ENCODE measurements around the gene LMTK3. TPM values are rescaled to one million over a fixed set of nuclear protein-coding genes. Genes with fewer than 3 reads are reported as not detected.
"Not testable (repeated sequence)": the region's sequence is repeated elsewhere in the genome, so short reads cannot be mapped to it uniquely, and the experiment has no call there.

Gene LMTK3
- total RNA-seq, 1 donor from 2014 or later, result 0.02 TPM

DNA sequence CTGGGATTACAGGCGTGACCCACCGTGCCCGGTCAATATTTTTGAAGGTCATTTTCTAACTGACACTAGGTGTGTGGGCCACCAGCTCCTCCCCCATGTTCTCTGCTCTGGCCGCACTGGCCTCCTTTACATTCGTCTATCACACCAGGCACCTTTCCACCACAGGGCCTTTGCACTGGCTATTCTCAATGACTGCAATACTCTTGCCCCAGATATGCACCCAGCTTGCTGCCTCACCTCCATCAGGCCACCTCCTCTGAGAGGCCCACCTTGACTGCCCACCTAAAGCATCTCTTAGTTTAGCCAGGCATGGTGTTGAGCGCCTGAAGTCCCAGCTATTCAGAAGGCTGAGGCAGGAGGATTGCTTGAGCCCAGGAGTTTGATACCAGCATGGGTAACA, 30.2 kb upstream of the LMTK3 start:
- peaks cover 8% of the 10 kb centered on the region for H3K4me1 Mint-ChIP-seq
- Histone ChIP-seq H3K4me2 (no peak overlapping the region), H3K4me3 (no peak overlapping the region), H3K9me3 (ENCODE audit: low read depth) (no peaks in the 10 kb centered on the region), H3K27ac (no peak overlapping the region), H3K79me2 (ENCODE audit: low read depth) (no peaks in the 10 kb centered on the region), H4K20me1 (ENCODE audit: low read depth) (no peaks in the 10 kb centered on the region), H2AFZ (replicated peaks) (no peak overlapping the region), H3K36me3 (no peaks in the 10 kb centered on the region), H3K4me1 (peaks cover 4% of the 10 kb centered on the region), H3K27me3 (no peaks in the 10 kb centered on the region), H3K9ac (no peak overlapping the region), H3F3A (ENCODE audit: low read depth) (no peaks in the 10 kb centered on the region)
- no peak for TF ChIP-seq EZH2phosphoT487 (IDR thresholded peaks at IDR 0.05)
- TF ChIP-seq, protein P1, sequence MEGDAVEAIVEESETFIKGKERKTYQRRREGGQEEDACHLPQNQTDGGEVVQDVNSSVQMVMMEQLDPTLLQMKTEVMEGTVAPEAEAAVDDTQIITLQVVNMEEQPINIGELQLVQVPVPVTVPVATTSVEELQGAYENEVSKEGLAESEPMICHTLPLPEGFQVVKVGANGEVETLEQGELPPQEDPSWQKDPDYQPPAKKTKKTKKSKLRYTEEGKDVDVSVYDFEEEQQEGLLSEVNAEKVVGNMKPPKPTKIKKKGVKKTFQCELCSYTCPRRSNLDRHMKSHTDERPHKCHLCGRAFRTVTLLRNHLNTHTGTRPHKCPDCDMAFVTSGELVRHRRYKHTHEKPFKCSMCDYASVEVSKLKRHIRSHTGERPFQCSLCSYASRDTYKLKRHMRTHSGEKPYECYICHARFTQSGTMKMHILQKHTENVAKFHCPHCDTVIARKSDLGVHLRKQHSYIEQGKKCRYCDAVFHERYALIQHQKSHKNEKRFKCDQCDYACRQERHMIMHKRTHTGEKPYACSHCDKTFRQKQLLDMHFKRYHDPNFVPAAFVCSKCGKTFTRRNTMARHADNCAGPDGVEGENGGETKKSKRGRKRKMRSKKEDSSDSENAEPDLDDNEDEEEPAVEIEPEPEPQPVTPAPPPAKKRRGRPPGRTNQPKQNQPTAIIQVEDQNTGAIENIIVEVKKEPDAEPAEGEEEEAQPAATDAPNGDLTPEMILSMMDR (IDR thresholded peaks at IDR 0.05), result no peak
- TF ChIP-seq EZH2 (IDR thresholded peaks at IDR 0.05), result no peak
- no peak overlapping the region for H3K4me3 Mint-ChIP-seq
- no peak for DNase-seq (ENCODE audit: low spot score)
- H3K9me3 Mint-ChIP-seq, result no peaks in the 10 kb centered on the region
- no peak overlapping the region for H3K27ac Mint-ChIP-seq
- peaks cover 8% of the 10 kb centered on the region for H3K27me3 Mint-ChIP-seq (ENCODE audit: insufficient read depth, low read depth)
- no peaks in the 10 kb centered on the region for H3K36me3 Mint-ChIP-seq

GRCh38 chr19:48540110-48540509, 28.5 kb upstream of the LMTK3 start:
- Histone ChIP-seq H3K4me2 (no peak overlapping the region), H3K4me1 (peaks cover 4% of the 10 kb centered on the region), H3K27me3 (no peaks in the 10 kb centered on the region), H3F3A (ENCODE audit: low read depth) (no peaks in the 10 kb centered on the region), H3K27ac (no peak overlapping the region), H3K9me3 (ENCODE audit: low read depth) (no peaks in the 10 kb centered on the region), H3K4me3 (no peak overlapping the region), H2AFZ (replicated peaks) (no peak overlapping the region), H4K20me1 (ENCODE audit: low read depth) (no peaks in the 10 kb centered on the region), H3K36me3 (no peaks in the 10 kb centered on the region), H3K79me2 (ENCODE audit: low read depth) (no peaks in the 10 kb centered on the region), H3K9ac (no peak overlapping the region)
- DNase-seq (ENCODE audit: low spot score), result no peak
- Mint-ChIP-seq H3K4me3 (no peak overlapping the region), H3K27me3 (ENCODE audit: insufficient read depth, low read depth) (peaks cover 6% of the 10 kb centered on the region), H3K4me1 (peaks cover 8% of the 10 kb centered on the region), H3K9me3 (no peaks in the 10 kb centered on the region), H3K36me3 (no peaks in the 10 kb centered on the region), H3K27ac (peak overlapping the region; percentile 50)
- TF ChIP-seq EZH2phosphoT487 (IDR thresholded peaks at IDR 0.05), result no peak
- TF ChIP-seq EZH2 (IDR thresholded peaks at IDR 0.05), result no peak
- TF ChIP-seq, protein P1 (IDR thresholded peaks at IDR 0.05), result no peak

DNA sequence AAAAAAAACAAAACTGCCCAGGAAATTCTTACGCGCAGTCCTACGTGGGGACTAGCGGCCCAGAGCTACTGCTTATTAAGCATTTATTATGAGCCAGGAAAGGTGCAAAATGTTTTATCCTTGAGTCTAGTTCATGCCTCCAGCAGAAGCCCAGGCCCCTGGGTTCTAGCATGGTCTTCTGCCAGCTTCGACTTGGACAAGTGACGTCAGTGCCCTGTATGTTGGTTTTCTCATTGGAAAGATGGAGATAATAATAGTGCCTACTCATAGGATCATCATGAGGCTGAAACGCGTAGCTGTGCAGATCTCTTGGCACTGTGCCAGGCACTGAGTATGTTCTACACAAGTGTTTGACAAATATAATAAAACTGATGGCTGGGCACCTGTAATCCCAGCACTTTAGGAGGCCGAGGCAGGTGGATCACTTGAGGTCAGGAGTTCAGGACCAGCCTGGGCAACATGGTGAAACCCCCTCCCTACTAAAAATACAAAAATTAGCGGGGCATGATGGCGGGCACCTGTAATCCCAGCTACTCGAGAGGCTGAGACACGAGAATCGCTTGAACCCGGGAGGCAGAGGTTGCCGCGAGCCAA, 28.0 kb upstream of the LMTK3 start:
- peaks cover 8% of the 10 kb centered on the region for H3K4me1 Mint-ChIP-seq
- Histone ChIP-seq H3K9ac (no peak overlapping the region), H2AFZ (replicated peaks) (no peak overlapping the region), H3K27me3 (no peaks in the 10 kb centered on the region), H3K9me3 (ENCODE audit: low read depth) (no peaks in the 10 kb centered on the region), H3K4me3 (no peak overlapping the region), H3F3A (ENCODE audit: low read depth) (no peaks in the 10 kb centered on the region), H4K20me1 (ENCODE audit: low read depth) (no peaks in the 10 kb centered on the region), H3K36me3 (no peaks in the 10 kb centered on the region), H3K4me2 (no peak overlapping the region), H3K4me1 (peaks cover 4% of the 10 kb centered on the region), H3K79me2 (ENCODE audit: low read depth) (no peaks in the 10 kb centered on the region), H3K27ac (no peak overlapping the region)
- no peaks in the 10 kb centered on the region for H3K9me3 Mint-ChIP-seq
- H3K27me3 Mint-ChIP-seq (ENCODE audit: insufficient read depth, low read depth), result peaks cover 6% of the 10 kb centered on the region
- H3K4me3 Mint-ChIP-seq, result no peak overlapping the region
- H3K36me3 Mint-ChIP-seq, result no peaks in the 10 kb centered on the region
- TF ChIP-seq EZH2 (IDR thresholded peaks at IDR 0.05) (no peak), EZH2phosphoT487 (IDR thresholded peaks at IDR 0.05) (no peak)
- TF ChIP-seq, protein P1 (IDR thresholded peaks at IDR 0.05), result no peak
- no peak overlapping the region for H3K27ac Mint-ChIP-seq
- no peak for DNase-seq (ENCODE audit: low spot score)

- H3K4me3 Mint-ChIP-seq; H3K9me3 ChIP-seq (ENCODE audit: low read depth); H2AFZ ChIP-seq (replicated peaks); H3F3A ChIP-seq (ENCODE audit: low read depth); H3K9me3 Mint-ChIP-seq; H3K27ac Mint-ChIP-seq; H3K4me1 Mint-ChIP-seq; H3K27me3 Mint-ChIP-seq (ENCODE audit: insufficient read depth, low read depth); H3K27me3 ChIP-seq; H3K36me3 Mint-ChIP-seq; DNase-seq (ENCODE audit: low spot score); H3K79me2 ChIP-seq (ENCODE audit: low read depth); H3K4me3 ChIP-seq; H3K9ac ChIP-seq; H3K36me3 ChIP-seq; H3K4me2 ChIP-seq; H3K27ac ChIP-seq; H3K4me1 ChIP-seq; H4K20me1 ChIP-seq (ENCODE audit: low read depth): not testable (repeated sequence)
Observed at GRCh38 chr19:48538057-48538456, 26.4 kb upstream of the LMTK3 start.

All from neural progenitor cell (in vitro differentiated cells).